Body of pancreas (tissue), 4 donors: ENCODE measurements around the gene SH3YL1. TPM values are rescaled to one million over a fixed set of nuclear protein-coding genes. Genes with fewer than 3 reads are reported as not detected.

Experiments used
- ATAC-seq: fragments of 150-250 bp; one replicate; pipeline ENCODE4 v1.9.1; 2016
- DNase-seq, 4 donors: peaks; one replicate each; pipeline ENCODE4 v3.0.0-alpha.2; 2019
- H3K27ac ChIP-seq, 4 donors: fragments of 200-600 bp; sonication (generic); 1 replicate in 3 of 4; 2 replicates in 1 of 4; pipeline versions ENCODE4 v1.5.1 to v1.6.1; 2016 to 2019; ENCODE audit warnings: mild to moderate bottlenecking in 1 of 4, mixed read lengths in 1 of 4, moderate library complexity in 1 of 4
- H3K27me3 ChIP-seq, 2 donors: fragments of 200-600 bp; sonication (generic); one replicate each; pipeline ENCODE4 v1.6.0; 2016; ENCODE audit warnings: mild to moderate bottlenecking in 1 of 2
- H3K36me3 ChIP-seq, 2 donors: fragments of 200-600 bp; sonication (generic); replicated peaks in 1 of 2; 2 replicates each; pipeline ENCODE4 v1.5.1; 2016; ENCODE audit warnings: low read depth in 2 of 2; ENCODE audit not compliant: insufficient read depth in 1 of 2
- H3K4me1 ChIP-seq: fragments of 200-600 bp; sonication (generic); one replicate; pipeline ENCODE4 v1.6.0; 2016
- H3K4me3 ChIP-seq, 2 donors: fragments of 200-600 bp; sonication (generic); 1 replicate in 1 of 2; 2 replicates in 1 of 2; pipeline ENCODE4 v1.5.1; 2016 to 2019
- H3K9me3 ChIP-seq, 3 donors: fragments of 200-600 bp; sonication (generic); 1 replicate in 2 of 3; 2 replicates in 1 of 3; pipeline ENCODE4 v1.5.1; 2016
- CTCF ChIP-seq, 7 experiments: fragments of 450-650 bp in 4 of 7; fragments of 200-600 bp in 3 of 7; sonication (generic) in 3 of 7; IDR thresholded peaks; one replicate each; pipeline ENCODE4 v1.5.1; 2016 to 2019; ENCODE audit warnings: antibody characterized with exemption in 7 of 7
- POLR2A ChIP-seq, 3 donors: fragments of 450-650 bp; IDR thresholded peaks; one replicate each; pipeline ENCODE4 v1.6.1; 2016; ENCODE audit warnings: antibody characterized with exemption in 3 of 3, mild to moderate bottlenecking in 2 of 3
- WGBS, 2 donors: methylation state at CpG; one replicate each; pipeline ENCODE4 v1.1.5; 2017; 5-methylcytosine and 5-hydroxymethylcytosine counted together
- intact Hi-C: fragments of 100-400 bp; cut with DNase I; formaldehyde crosslinking; loops from one replicate; pipeline ENCODE4 v1.15.1; 2023
- total RNA-seq, 2 donors: library from RNA; depleted of rRNA; stranded (reverse); fragments of >200 nt; gene quantifications; one replicate each; pipeline ENCODE4 v1.1.0, GENCODE V29; 2016

SH3YL1 gene
- total RNA-seq, 2 donors from 2014 or later, result 159 to 162 TPM

GRCh38 chr2:195932-196331 lies 67.9 kb downstream of the SH3YL1 start:
- WGBS, 2 donors, result 89 to 93% methylated on average over 7 of the region's 7 CpGs
- no peak for TF ChIP-seq POLR2A (IDR thresholded peaks at IDR 0.05)
- intact Hi-C loops, result no loop called here
- H3K4me1 ChIP-seq, result no peaks in the 10 kb centered on the region
- no peaks in the 10 kb centered on the region for H3K9me3 ChIP-seq
- H3K27me3 ChIP-seq, result no peaks in the 10 kb centered on the region
- H3K27ac ChIP-seq, result no peak overlapping the region
- DNase-seq (no peak), ATAC-seq (no peak)
- H3K4me3 ChIP-seq, result no peak overlapping the region
- no peaks in the 10 kb centered on the region for H3K36me3 ChIP-seq

GRCh38 chr2:193141-193671 lies 70.6 kb downstream of the SH3YL1 start:
- H3K36me3 ChIP-seq, result no peaks in the 10 kb centered on the region
- H3K27ac ChIP-seq, result no peak overlapping the region
- no peaks in the 10 kb centered on the region for H3K4me1 ChIP-seq
- H3K27me3 ChIP-seq, result no peaks in the 10 kb centered on the region
- H3K4me3 ChIP-seq, result no peak overlapping the region
- TF ChIP-seq POLR2A (IDR thresholded peaks at IDR 0.05) (no peak), CTCF (IDR thresholded peaks at IDR 0.05) (no peak)
- ATAC-seq, result no peak
- intact Hi-C loops, result no loop called here
- WGBS, 2 donors, result 86% methylated on average over 17 of the region's 17 CpGs
- no peaks in the 10 kb centered on the region for H3K9me3 ChIP-seq
- no peak for DNase-seq

- no peak overlapping the region for H3K27ac ChIP-seq
- H3K4me1 ChIP-seq, result no peaks in the 10 kb centered on the region
- H3K4me3 ChIP-seq, result no peak overlapping the region
- WGBS, 2 donors, result 87 to 94% methylated on average over 9 to 18 of the region's 29 CpGs
- no peak for DNase-seq
- intact Hi-C loops, result no loop called here
- TF ChIP-seq POLR2A (IDR thresholded peaks at IDR 0.05), result no peak
- TF ChIP-seq CTCF (IDR thresholded peaks at IDR 0.05), result no peak
- no peak for ATAC-seq
- H3K36me3 ChIP-seq, result no peaks in the 10 kb centered on the region
- H3K9me3 ChIP-seq, result no peaks in the 10 kb centered on the region
- H3K27me3 ChIP-seq, result no peaks in the 10 kb centered on the region
Measured at GRCh38 chr2:191311-192190, 72.3 kb downstream of the SH3YL1 start.

- no peaks in the 10 kb centered on the region for H3K36me3 ChIP-seq
- no peak for ATAC-seq
- WGBS, 2 donors, result 57 to 58% methylated on average over 2 of the region's 2 CpGs
- no peak overlapping the region for H3K27ac ChIP-seq
- intact Hi-C loops, result no loop called here
- H3K4me1 ChIP-seq, result no peaks in the 10 kb centered on the region
- no peaks in the 10 kb centered on the region for H3K27me3 ChIP-seq
- no peak overlapping the region for H3K4me3 ChIP-seq
- no peaks in the 10 kb centered on the region for H3K9me3 ChIP-seq
- TF ChIP-seq POLR2A (IDR thresholded peaks at IDR 0.05), result no peak
- TF ChIP-seq CTCF (IDR thresholded peaks at IDR 0.05), result no peak
- DNase-seq, result no peak
Measured at GRCh38 chr2:187825-188224, 76.0 kb downstream of the SH3YL1 start.

GRCh38 chr2:185221-185620 lies 78.6 kb downstream of the SH3YL1 start:
- no peak for ATAC-seq

More at GRCh38 chr2:185221-185620, 78.6 kb downstream of the SH3YL1 start:
- Histone ChIP-seq H3K9me3 (no peaks in the 10 kb centered on the region), H3K27me3 (no peaks in the 10 kb centered on the region), H3K36me3 (no peaks in the 10 kb centered on the region), H3K4me3 (no peak overlapping the region), H3K27ac (no peak overlapping the region), H3K4me1 (no peaks in the 10 kb centered on the region)
- no peak for DNase-seq
- TF ChIP-seq POLR2A (IDR thresholded peaks at IDR 0.05) (no peak), CTCF (IDR thresholded peaks at IDR 0.05) (no peak)
- WGBS, 2 donors, result 54 to 75% methylated on average over 1 of the region's 1 CpG
- intact Hi-C loops, result no loop called here
